IMR-90 (cell line): ENCODE measurements around the gene SMARCA4.

Experiments
- BHLHE40 ChIP-seq: fragments of 150-350 bp; IDR thresholded peaks from 2 replicates; pipeline ENCODE4 v1.6.1; 2016; ENCODE audit warnings: mild to moderate bottlenecking, low read depth, low read length
- POLR2A ChIP-seq: IDR thresholded peaks from 2 replicates; pipeline ENCODE4 v1.6.1; 2012; ENCODE audit warnings: mild to moderate bottlenecking, low read depth, low read length
- RAD21 ChIP-seq: IDR thresholded peaks from 2 replicates; pipeline ENCODE4 v1.6.1; 2012; ENCODE audit warnings: low read length, improper control_type of control experiment
- TF ChIP-seq, protein P1 (sequence below): conservative IDR thresholded peaks from 2 replicates; pipeline ENCODE4 v1.5.1; 2012; ENCODE audit warnings: mild to moderate bottlenecking, low read depth, low read length, improper control_type of control experiment
- TF ChIP-seq, protein P2 (sequence below): fragments of 150-350 bp; IDR thresholded peaks from 2 replicates; pipeline ENCODE4 v1.6.1; 2016; ENCODE audit warnings: low read depth, mild to moderate bottlenecking, low read length, moderate library complexity, borderline replicate concordance

DNA sequence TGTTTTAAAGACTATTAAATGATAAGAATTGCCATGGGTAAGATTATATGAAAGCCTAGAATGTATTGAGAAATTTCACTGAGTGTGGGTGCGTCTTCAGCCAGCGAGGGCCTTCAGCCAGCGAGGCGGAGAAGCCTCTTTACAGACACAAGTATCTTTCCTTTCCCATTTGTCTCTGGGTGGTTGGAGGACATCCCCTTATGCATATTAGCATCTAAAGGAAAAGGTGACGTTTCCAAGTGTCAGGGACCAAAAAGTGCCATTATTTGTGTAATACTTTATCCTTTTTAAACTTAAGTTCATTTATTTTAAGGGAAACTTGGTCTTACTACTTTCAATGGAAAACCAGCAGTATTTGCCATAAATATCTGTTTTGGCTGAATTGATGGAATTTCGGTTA lies 22.2 kb downstream of the SMARCA4 start:
- TF ChIP-seq POLR2A = no peak
- TF ChIP-seq BHLHE40 = no peak
- TF ChIP-seq, protein P1, sequence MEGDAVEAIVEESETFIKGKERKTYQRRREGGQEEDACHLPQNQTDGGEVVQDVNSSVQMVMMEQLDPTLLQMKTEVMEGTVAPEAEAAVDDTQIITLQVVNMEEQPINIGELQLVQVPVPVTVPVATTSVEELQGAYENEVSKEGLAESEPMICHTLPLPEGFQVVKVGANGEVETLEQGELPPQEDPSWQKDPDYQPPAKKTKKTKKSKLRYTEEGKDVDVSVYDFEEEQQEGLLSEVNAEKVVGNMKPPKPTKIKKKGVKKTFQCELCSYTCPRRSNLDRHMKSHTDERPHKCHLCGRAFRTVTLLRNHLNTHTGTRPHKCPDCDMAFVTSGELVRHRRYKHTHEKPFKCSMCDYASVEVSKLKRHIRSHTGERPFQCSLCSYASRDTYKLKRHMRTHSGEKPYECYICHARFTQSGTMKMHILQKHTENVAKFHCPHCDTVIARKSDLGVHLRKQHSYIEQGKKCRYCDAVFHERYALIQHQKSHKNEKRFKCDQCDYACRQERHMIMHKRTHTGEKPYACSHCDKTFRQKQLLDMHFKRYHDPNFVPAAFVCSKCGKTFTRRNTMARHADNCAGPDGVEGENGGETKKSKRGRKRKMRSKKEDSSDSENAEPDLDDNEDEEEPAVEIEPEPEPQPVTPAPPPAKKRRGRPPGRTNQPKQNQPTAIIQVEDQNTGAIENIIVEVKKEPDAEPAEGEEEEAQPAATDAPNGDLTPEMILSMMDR = no peak
- TF ChIP-seq RAD21 = no peak
- TF ChIP-seq, protein P2, sequence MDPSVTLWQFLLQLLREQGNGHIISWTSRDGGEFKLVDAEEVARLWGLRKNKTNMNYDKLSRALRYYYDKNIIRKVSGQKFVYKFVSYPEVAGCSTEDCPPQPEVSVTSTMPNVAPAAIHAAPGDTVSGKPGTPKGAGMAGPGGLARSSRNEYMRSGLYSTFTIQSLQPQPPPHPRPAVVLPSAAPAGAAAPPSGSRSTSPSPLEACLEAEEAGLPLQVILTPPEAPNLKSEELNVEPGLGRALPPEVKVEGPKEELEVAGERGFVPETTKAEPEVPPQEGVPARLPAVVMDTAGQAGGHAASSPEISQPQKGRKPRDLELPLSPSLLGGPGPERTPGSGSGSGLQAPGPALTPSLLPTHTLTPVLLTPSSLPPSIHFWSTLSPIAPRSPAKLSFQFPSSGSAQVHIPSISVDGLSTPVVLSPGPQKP = no peak
